Measurements from ENCODE around the gene TACR1.
"Not testable (repeated sequence)": the region's sequence is repeated elsewhere in the genome, so short reads cannot be mapped to it uniquely, and the experiment has no call there.

The TACR1 gene

DNA sequence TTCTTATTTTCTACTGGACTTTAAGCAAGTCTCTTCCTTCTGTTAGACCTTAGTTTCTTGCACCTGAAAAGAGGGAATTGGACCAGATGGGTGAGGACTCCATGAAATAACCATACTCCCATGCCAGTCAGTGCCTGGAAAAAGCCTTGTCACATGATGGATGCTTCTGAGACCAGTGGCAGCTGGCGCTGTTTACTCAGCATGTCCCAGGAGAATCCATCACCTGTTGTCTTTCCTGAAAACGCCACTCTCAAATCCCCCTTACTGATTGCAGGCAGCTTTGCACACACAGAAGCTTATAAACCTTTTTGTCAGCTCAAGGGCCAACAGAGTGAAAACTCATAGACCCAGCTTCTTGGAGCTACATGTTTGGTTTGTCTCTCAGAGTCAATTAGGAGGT, 123.2 kb downstream of the TACR1 start:
- DNase-seq, result peak; percentile 91

DNA sequence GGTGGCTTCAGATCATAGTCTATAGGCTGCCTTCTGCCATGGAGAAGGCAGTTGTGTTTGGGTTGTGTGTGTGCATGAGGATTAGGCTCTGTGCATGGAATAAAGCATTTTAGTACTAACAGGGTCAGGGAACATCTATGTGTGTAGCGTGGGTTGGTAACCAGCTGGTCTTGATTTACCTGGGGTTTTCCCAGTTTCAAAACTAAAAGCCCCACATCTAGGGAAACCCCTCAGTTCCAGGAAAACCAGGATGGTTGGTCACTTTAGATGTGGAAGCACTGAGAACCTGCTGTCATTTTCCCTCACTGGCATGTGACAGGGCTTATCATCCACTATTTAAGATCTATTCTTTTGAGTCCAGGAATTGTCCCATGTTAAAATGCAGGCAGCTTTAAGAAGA, 124.6 kb downstream of the TACR1 start:
- no peak for DNase-seq

DNA sequence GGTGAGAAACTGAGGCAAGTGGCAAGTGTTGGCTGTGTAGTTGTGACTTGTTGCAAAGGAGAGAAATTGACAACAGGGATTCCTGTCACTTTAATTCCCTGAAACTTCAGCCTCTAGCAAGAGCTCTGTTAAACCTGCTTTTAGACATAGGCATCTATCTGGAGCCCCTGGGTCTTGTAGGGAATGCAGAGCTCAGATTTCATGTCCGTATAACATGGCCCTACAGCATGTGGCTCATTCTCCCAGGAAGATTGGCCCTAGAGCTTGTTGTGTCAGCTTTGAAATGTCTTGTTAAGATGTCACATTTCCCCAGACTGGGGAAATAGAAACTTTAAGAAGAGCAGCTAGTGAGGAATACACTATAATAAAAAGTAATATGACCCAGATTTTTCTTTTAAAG, 125.1 kb downstream of the TACR1 start:
- DNase-seq, result no peak

DNA sequence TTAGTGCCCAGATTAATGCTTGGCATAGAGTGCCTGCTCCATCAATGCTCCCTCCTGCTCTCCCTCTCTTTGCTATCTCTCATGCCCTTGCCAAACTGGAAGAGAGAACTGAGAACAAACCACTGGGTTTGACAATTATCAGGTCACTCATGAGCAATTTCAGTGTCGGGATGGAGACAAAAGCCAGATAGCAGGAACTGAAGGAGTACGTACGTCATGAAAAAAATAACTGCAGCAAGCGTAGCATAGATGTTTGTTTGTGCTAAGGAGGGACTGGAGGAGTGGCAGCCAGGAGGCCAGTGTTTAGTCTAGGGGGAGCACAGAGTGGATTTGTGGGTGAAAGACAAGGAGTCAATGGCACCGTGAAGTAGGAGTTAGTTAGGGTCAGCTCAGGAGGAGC, 127.6 kb downstream of the TACR1 start:
- DNase-seq, result no peak

DNA sequence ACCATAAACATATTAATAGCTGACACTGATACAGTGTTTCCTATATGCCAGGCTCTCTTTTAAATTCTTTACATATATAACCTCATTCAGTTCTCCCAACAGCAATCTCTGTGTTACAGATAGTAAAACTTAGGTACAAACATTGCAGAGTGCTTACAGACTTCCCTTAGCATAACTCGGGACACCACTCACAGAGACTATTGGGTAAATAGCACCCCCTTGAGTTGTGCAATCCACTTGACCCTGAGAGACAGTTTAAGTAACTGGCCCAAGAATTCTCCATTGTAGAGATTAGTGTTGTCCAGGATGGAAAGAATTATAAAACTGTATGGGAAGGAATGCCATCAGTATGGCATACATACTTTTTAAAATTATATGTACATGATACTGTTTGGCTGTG, 130.8 kb downstream of the TACR1 start:
- no peak for DNase-seq

DNA sequence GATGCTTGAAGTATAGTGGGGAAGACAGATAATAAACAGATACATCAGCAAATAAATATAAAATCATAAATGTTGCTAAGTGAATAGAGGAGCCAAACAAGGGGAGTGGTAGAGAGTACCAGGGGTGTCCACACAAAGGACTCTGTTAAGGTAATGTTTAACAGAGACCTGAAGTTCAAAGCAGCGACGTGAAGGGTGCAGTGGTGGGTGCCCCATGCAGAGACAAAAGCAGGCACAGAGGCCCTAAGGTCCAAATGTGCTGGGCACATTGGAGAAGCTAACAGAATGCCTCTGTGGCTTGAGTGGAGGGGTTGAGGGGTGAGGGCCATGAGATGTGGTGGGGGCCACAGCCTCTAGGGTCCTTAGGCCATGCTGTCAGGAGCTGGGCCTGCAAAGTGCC, 131.8 kb downstream of the TACR1 start:
- no peak for DNase-seq

DNA sequence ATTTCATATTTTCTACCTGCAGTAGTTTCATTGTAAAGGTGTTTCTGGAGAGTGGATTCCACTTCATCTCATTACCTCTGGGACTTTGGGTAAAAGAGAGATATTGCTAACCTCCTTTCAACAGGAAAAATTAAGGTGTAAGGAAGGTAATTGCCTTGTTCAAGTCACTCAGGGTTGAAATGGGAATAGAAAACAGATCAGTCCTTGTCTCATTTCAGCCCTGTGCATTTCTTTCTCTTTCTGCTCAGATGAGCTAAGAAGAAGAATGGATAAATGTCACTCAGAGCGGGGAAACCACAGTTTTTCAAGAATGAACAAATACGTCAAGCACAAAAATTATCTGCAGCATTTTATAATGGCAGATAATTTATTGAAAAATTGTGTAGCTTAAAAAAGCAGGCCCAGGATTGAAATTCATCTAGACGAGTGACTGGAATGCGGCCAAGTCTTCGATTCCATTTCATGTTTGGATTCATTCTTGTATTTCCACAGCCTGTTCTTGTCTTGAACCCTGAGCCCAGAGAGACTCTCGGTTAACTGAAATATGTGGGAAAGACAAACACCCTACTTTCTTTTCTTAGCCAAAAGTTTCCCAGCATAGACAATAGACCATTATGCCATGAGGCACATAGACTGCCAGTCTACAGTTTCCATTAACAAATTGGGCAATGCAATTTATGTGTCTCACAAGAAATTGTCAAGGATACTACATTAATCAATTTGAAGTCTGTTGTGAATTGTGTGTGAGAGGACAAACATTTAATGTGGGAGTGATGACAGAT, 133.0 kb downstream of the TACR1 start:
- DNase-seq, result no peak

DNA sequence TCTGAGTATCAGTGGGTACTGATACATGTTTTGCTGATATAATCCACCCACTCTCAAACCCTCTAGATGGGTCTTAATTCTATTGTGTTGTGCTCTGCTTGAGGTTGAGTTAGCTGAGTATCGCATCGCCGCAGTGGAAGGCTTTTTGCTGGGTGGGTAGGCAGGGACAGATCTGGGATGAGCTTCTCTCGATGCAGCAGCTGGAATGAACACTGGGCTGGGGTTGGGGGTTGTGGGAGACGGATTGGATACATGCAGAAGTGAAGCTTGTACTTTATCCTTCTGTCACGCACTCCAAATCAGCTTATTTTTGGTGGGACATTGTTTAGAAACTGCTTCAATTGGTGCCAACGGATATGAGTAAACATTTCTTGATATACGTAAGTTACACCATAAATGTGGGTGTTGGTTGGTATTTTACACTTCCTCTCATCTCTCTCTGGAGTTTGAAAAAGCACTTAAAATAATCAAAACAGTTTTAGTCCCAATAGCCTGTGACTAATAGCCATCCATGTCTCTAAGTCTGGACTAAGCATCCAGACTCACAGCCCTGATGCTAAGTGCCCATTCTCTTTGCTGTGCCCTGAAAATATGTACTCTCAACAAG, 133.8 kb downstream of the TACR1 start:
- DNase-seq, result no peak

DNA sequence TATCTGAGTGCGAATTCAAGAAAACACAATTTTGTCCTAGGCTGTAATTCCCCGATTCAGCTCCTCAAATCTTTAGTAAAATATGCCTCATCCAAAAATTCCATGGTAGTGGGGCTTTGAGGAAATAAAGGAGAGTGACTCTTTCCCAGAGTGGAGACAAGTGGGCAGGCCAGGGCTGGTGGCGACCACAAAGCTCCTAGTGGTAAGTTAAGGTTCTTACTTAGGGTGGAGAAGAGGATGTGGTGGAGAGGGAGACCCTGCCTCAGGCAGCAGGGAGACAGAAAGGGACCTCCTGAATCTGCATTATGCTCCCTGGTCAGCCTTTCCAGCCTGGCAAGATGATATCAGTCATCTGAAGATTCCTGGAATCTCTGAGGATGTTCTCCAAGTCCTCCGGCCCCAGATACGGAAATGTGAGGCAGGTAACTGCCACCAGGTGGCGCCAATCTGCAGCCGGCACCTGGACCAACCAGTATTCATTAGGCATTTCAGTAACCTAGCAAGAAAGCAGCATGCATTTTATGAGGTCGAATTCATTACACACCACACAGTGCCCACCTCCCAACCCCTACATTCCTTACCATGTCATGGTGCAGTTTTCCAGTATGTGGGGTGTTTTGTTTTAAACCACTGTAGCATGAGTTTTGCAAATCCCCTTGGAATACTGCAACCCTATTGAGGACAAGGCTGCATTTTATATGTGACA, 134.5 kb downstream of the TACR1 start:
- no peak for DNase-seq

DNA sequence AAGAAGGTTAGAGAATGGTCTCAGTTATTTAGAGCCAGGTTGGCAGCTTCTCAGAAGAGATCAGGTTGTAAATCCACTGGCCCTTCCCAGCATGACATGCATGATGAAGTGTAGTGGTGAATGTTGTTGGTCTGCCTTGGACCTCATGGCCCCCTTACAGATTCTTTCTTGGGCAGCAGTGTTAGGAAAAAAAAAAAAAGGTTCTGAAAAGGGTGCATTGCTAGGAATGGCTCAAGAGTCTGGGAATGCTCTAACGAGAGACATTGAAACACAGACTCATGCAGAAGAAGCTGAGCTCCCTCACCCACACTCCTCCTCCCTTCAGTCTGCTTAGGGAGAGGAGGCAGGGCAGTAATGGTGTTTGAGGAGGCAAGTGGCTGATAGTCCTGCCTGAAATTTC, 135.4 kb downstream of the TACR1 start:
- DNase-seq, result no peak

DNA sequence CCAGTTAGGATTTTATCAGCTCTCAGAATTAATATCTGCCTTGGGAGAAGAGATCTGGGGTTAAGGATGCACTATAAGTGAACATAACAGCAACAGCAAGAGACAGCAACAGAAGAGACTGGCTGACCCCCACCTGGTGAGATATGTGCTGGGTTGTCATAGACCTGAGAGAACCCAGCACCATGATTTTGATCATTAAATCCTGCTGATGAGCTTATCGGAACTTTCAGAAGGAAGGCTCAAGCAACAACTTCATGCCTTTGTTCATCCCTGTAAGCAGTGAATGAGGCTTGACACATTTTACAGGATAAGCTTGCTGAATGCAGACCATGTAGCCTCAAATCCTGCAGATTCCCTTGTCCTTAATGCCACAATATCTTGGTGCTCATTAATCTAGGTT, 140.9 kb downstream of the TACR1 start:
- no peak for DNase-seq

DNA sequence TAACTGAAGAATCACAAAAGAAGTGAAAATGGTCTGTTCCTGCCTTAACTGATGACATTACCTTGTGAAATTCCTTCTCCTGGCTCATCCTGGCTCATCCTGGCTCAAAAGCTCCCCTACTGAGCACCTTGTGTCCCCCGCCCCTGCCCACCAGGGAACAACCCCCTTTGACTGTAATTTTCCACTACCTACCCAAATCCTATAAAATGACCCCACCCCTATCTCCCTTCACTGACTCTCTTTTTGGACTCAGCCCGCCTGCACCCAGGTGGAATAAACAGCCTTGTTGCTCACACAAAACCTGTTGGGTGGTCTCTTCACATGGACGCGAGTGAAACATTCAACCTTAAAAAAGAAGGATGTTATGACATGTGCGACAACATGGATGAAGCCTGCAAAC, 142.2 kb downstream of the TACR1 start:
- DNase-seq, result not testable (repeated sequence)

DNA sequence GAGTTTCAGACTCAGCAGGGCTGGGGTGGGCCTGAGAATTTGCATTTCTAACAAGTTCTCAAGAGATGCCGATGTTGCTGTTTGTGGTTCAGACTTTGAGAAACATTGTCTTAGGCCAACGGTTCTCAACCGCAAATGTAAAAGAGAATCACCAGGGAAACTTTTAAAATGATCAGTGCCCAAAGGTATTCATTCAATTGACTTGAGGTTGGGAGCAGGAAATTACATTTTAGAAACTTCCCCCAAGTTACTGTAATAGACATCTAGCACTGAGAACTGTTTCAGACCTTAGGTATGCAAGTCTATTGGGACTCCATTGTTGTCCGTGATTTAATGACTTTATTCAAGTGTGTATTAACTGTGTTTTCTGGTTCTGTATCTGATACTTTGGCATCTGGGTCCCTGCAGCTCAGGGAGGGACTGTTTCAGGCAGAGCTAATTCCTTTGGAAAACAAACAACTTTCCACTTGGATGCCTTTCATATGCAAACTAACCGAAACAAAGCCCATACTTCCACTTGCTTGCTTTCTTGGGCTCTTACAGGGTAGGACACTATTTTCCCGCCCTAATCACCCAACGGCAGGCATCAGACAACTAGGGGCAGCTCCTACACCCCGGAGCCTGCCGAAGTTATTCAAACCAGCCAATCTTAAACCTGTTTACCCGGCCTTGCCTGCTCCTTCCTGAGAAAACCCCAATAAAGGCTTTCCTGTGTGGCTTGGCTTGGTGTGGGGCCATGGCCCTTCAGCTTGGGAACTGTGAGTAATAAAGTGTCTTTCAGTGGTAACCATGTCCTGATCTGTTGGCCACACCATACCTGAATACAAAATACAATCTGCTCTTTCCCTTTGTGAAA, 143.3 kb downstream of the TACR1 start:
- no peak for DNase-seq

DNA sequence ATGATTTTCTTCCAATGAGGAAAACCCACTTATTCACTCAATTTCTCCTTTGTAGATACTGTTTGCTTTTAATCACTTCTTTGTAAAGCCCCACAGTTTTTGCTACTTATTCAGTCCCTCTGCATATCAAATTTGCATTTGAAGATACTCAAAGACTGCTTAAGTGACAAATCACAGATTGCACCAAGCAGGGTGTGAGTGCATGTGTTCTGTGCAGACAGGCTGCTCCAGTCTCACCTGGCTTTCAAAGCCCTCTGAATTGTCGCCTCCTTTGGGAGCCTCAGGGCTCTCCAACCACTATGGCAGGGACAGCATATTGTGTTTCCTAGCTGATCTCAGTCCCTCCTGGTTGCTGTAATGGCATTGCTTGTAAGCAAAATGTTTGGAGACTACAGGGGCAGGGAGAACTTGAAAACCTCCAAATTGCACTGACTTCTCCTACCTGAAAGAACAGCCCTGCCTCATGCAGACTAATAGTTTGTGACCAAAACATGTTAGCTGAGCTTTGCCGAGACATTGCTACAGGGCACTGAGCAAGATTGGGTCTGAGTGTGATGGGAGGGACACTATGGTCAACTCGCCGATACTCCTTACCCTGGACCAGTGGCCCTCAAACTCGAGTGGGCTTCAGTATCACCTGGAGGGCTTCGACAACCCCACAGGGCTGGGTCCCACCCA, 144.0 kb downstream of the TACR1 start:
- no peak for DNase-seq

DNA sequence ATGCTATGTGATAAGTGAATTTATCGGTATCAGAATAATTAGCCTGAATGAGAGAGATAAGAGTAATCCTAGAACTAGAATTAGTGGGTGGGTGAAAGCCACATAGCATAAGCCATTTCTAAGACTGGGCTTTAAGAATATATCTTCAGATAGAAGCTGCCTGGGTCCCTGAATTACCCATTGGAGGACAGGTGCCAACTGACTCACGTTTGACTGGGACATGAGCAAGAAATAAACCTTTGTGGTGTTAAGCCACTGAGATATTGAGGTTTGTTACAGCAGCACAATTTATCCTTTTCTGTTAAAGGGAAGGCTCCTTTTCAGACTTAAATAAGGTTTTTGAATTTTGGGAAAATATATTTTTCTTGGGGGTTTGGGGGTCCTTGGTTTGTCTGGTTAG, 145.0 kb downstream of the TACR1 start:
- no peak for DNase-seq

DNA sequence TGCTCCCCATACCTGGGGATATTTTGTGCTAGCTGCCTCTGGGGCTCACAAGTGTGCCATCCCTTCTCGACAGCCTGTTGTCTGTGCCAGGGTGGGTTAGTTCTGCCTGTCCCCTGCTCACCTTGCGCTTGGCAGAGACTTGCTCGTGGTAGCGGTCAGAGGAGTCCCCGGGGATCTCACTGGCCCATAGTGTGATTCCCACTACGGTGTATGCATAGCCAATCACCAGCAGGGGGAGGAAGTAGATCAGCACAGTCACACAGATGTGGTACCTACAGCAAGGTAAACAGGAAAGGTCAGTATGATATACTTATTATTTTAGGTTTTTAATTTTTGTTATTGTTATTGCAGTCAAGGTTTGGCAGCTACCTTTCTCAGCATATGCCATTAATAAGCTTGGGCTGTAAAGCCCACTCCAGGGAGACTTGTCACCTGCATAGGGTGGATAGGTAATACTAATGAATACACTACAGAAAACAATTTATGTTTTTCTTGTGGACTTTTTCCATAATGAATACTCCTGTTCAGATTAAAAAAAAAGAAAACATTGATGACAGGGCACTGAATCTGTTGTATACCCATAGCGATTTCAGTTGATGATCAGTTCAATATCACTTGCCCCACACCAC, 145.7 kb downstream of the TACR1 start:
- DNase-seq, result peak; percentile 67

DNA sequence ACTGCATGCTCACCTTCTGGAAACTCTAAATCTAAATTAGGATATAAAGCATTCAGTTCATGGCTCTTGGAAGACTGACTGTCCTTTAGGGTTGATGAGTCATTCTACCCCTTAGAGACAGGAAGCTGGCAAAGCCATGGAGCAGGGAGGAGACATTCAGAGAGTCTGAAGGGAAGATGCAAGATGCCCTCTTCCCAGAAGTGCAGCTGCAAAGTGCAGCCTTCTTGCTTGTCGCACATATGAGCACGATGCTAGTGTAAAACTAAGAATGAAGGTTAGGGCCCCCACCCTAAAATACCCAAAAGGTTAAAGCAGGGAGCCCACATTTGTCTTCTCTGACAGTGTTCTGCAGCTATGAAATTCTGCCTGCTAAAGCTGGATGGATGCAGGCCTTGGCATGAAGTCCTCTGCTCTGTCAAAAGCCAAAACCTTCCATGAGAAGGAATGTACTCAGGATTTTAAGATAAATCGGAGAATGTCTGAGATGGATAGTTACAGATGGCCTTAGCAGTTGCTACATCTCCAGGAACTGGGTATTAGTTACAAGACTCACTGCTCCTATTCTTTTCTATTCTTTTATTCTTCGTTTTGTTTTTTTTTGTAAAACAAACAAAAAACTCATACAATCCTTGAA, 151.2 kb downstream of the TACR1 start:
- no peak for DNase-seq

DNA sequence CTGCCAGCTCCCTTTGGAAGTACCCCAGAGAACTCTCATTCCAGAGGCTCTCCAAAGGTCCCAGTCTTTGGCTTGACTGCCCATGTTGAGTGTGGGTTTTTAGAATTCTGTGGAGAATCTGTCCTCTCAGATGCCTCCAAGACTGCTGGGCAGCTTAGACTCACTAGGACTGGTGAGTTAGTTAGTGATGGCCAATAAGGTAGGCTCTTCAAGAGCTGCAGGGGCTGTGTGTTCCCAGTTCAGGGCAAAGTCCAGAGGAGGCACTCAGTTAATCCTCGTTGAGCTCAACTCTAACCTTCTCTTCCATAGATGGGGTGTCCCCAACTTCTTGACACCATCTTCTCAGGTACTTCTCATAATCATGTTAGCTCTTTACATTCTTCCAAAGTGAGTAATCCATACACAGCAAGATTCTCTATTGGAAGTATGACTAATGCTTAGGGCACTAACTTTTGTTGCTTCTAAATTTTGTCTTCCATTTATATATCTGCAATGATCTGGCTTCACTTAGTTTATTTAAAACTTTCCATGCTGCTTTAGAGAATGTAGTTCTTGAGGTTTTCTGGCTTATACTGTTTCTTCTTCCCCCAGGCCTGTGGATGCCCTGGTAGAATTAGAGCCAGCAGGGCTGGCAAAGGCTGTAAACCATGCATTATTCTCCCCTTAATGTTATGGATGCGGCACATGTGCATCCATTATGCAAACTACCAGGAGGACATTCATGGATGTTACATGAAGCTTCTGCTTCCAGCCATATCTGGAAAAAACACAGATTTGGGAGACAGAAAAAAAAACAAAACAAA, 151.9 kb downstream of the TACR1 start:
- no peak for DNase-seq

DNA sequence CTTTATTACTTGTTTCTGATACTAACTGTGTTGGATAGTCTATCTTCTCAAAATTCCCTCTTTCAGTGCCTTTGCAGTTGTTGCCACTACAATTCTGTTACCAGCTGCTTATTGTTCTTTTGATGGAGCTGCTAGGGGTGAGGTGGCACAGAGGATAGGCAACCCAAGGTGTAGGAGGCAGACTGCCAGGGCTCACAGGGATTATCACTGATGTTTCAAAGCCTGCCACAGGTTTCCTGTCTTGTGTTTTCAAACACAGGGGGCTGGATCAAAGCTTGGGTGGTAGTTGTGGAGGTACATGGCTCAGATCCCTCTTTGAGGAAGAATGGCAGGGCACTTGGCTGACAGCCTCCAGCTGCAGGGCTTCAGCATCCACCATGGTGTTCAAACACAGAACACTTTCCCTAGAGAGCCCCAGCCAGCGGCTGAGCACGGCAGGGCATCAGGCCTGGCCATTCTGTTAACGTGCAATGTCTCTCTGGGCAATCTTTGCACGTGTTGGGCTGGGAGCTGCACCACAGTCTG, 153.7 kb downstream of the TACR1 start:
- DNase-seq, result no peak

DNA sequence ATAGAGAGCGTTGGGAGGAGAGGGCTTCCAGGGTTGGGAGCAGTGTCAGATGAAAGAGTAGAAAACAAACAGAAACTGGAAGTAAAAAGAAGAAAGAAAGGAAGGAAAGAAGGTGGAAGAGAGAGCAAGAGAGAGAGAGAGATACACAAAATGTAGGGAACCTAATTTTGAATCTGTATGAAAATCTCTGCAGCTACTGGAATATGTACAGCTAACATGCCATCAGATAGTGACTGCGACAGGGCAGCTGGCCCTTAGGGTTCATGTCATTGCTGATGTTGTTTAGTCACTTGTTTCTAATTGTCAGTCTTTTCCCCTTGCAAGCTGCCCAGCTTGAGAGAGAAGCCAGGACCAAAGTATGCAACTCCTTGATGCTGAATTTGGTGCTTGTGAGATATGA, 155.0 kb downstream of the TACR1 start:
- no peak for DNase-seq

DNA sequence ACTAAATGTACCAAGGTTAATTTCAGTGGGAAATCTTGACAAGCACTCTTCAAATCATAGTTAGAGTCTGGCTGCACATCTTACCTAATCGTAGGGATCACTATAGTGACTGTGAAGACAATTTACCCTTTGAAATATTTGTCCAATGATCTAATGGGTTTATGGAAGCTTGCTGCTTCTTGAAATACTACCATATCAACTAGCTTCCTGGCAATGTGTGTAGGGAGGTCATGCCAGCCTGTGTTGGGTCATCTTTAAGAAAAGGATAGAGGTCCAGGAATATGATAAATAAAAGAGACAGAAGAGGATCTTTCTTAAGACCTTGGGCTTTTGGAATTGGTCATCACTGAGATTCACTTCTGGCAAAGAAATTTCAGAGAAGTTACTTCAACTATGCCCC, 156.5 kb downstream of the TACR1 start:
- DNase-seq, result no peak
